ENCODE data around the gene RANBP9. TPM values are rescaled to one million over a fixed set of nuclear protein-coding genes. Genes with fewer than 3 reads are reported as not detected.
A peak's percentile ranks its signal among the peaks of the same experiment; 100 is the strongest.

RANBP9 gene
- total and polyA plus RNA-seq, 2 of the 13 experiments (the other 11 are each of a cell fraction or from before 2014, with no cell fraction given) = 26.6 to 30.6 TPM

DNA sequence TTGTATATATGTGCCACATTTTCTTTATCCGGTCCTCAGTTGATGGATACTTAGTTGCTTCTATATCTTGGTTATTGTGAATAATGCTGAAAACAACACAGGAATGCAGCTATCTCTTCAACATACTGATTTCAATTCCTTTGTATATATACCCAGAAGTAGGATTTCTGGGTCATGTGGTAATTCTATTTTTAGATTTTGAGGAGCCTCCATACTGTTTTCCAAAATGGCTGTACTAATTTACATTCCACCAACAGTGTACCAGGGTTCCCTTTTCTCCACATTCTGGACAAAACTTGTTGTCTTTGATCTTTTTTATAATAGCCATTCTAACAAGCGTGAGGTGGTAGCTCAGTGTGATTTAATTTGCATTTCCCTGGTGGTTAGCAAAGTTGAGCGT lies 135.6 kb downstream of the RANBP9 start:
- no peaks in the 10 kb centered on the region for H4K20me1 ChIP-seq (ENCODE audit: insufficient read depth, low read length)
- H2AFZ ChIP-seq (ENCODE audit: low read length) = no peak overlapping the region
- H3K27me3 ChIP-seq (ENCODE audit: control insufficient read depth in 1 of 2, insufficient read depth in 2 of 2, low read length in 2 of 2) = no peaks in the 10 kb centered on the region
- ChIA-PET POLR2A (interaction anchor here (2.4 to 4.4 kb wide), 2 partner anchors 38 to 248 kb away, joined by 24 to 119 read pairs; partner anchors contain the start of genes NOL7 and TBC1D7), CTCF (ENCODE audit: low intra/inter-chr PET ratio, low total read pairs) (interaction anchor here (2.0 kb wide), 1 partner anchor 29 kb away, joined by 7 read pairs; no protein-coding TSS in a partner anchor)
- no peak for ATAC-seq
- H3K4me3 ChIP-seq (replicated peaks in 1 of 3; ENCODE audit: insufficient read depth in 1 of 3, low read depth in 2 of 3, low read length in 3 of 3) = no peak overlapping the region
- H3K27ac ChIP-seq (ENCODE audit: extremely low read length, insufficient read depth, low read length) = no peak overlapping the region
- TF ChIP-seq ZFP36L1 (CRISPR knock-in tag; IDR thresholded peaks at IDR 0.05) = peak; percentile 22; the same call in 1 of the 2 replicates
- TF ChIP-seq YY1 (IDR thresholded peaks at IDR 0.05; ENCODE audit: insufficient read depth, insufficient replicate concordance, low read depth, low read length) = peak; percentile 42
- TF ChIP-seq CBX1 (IDR thresholded peaks at IDR 0.05; ENCODE audit: low read depth) = no peak
- TF ChIP-seq HDAC6 (IDR thresholded peaks at IDR 0.05; ENCODE audit: low read depth, low read length) = no peak
- TF ChIP-seq ZSCAN20 (CRISPR knock-in tag; IDR thresholded peaks at IDR 0.05; ENCODE audit: borderline replicate concordance) = no peak
- TF ChIP-seq CHD4 (IDR thresholded peaks at IDR 0.05; ENCODE audit: borderline replicate concordance, low read length) = no peak
- TF ChIP-seq, protein P1, sequence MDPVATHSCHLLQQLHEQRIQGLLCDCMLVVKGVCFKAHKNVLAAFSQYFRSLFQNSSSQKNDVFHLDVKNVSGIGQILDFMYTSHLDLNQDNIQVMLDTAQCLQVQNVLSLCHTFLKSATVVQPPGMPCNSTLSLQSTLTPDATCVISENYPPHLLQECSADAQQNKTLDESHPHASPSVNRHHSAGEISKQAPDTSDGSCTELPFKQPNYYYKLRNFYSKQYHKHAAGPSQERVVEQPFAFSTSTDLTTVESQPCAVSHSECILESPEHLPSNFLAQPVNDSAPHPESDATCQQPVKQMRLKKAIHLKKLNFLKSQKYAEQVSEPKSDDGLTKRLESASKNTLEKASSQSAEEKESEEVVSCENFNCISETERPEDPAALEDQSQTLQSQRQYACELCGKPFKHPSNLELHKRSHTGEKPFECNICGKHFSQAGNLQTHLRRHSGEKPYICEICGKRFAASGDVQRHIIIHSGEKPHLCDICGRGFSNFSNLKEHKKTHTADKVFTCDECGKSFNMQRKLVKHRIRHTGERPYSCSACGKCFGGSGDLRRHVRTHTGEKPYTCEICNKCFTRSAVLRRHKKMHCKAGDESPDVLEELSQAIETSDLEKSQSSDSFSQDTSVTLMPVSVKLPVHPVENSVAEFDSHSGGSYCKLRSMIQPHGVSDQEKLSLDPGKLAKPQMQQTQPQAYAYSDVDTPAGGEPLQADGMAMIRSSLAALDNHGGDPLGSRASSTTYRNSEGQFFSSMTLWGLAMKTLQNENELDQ (CRISPR knock-in tag; IDR thresholded peaks at IDR 0.05; ENCODE audit: borderline replicate concordance) = no peak
- no peak for TF ChIP-seq ZNF720 (CRISPR knock-in tag; IDR thresholded peaks at IDR 0.05)
- TF ChIP-seq, protein P2, sequence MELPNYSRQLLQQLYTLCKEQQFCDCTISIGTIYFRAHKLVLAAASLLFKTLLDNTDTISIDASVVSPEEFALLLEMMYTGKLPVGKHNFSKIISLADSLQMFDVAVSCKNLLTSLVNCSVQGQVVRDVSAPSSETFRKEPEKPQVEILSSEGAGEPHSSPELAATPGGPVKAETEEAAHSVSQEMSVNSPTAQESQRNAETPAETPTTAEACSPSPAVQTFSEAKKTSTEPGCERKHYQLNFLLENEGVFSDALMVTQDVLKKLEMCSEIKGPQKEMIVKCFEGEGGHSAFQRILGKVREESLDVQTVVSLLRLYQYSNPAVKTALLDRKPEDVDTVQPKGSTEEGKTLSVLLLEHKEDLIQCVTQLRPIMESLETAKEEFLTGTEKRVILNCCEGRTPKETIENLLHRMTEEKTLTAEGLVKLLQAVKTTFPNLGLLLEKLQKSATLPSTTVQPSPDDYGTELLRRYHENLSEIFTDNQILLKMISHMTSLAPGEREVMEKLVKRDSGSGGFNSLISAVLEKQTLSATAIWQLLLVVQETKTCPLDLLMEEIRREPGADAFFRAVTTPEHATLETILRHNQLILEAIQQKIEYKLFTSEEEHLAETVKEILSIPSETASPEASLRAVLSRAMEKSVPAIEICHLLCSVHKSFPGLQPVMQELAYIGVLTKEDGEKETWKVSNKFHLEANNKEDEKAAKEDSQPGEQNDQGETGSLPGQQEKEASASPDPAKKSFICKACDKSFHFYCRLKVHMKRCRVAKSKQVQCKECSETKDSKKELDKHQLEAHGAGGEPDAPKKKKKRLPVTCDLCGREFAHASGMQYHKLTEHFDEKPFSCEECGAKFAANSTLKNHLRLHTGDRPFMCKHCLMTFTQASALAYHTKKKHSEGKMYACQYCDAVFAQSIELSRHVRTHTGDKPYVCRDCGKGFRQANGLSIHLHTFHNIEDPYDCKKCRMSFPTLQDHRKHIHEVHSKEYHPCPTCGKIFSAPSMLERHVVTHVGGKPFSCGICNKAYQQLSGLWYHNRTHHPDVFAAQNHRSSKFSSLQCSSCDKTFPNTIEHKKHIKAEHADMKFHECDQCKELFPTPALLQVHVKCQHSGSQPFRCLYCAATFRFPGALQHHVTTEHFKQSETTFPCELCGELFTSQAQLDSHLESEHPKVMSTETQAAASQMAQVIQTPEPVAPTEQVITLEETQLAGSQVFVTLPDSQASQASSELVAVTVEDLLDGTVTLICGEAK (IDR thresholded peaks at IDR 0.05) = no peak
- TF ChIP-seq, protein P2 (CRISPR knock-in tag; IDR thresholded peaks at IDR 0.05) = no peak
- TF ChIP-seq ZSCAN9 (CRISPR knock-in tag; IDR thresholded peaks at IDR 0.05; ENCODE audit: borderline replicate concordance) = no peak
- in situ Hi-C loops (cut with HindIII; ENCODE audit: extremely low pct_ligation_motif_present, low pct_unique_long_range_greater_than_20kb) (loop anchor here (5.0 kb wide), 1 partner anchor 41 kb away; the partner anchor contains the start of gene NOL7), intact Hi-C loops (cut with micrococcal nuclease; ENCODE audit: unreplicated experiment) (no loop called here)
- BruUV-seq (replicated peaks) = no TSS peak
- H3K9me3 ChIP-seq (ENCODE audit: low read length) = no peaks in the 10 kb centered on the region
- H3K79me2 ChIP-seq (ENCODE audit: insufficient read depth, low read length) = peaks cover 25% of the 10 kb centered on the region
- no peak for FAIRE-seq
- H3K9ac ChIP-seq (ENCODE audit: insufficient read depth, low read depth, low read length) = no peak overlapping the region
- H3K4me1 ChIP-seq (ENCODE audit: insufficient read depth, low read length) = peaks cover 31% of the 10 kb centered on the region
- WGBS (ENCODE audit: low lambda C conversion rate) = 88% methylated on average over 3 of the region's 3 CpGs
- H3K4me2 ChIP-seq (ENCODE audit: low read depth, low read length) = peak overlapping the region; percentile 22
- no peak for DNase-seq (ENCODE audit: low spot score)
- H3K36me3 ChIP-seq (replicated peaks in 1 of 2; ENCODE audit: control insufficient read depth in 1 of 2, insufficient read depth in 2 of 2, low read length in 2 of 2) = peaks cover 0 to 2% of the 10 kb centered on the region in 2 experiments; a peak in 2 of 5 replicates
